CD4-positive, alpha-beta T cell (primary cell): ENCODE results near the gene ZGPAT. TPM values are rescaled to one million over a fixed set of nuclear protein-coding genes. Genes with fewer than 3 reads are reported as not detected.

ENCODE experiments used
- ATAC-seq: fragments of 200-7000 bp; cut with Tn5 transposase; one replicate; pipeline ENCODE4 v1.10.0; 2022; ENCODE audit warnings: mild to moderate bottlenecking; ENCODE audit not compliant: poor library complexity
- CTCF ChIA-PET: fragments of 350-600 bp; sonication (Branson Sonifier 250); formaldehyde crosslinking; loops from one replicate; lab custom pipeline; 2021; ENCODE audit warnings: antibody characterized with exemption, inconsistent platforms; lab: Charles Lee
- POLR2A ChIA-PET: fragments of 350-600 bp; sonication (Branson Sonifier 250); formaldehyde crosslinking; loops from one replicate; lab custom pipeline; 2021; ENCODE audit warnings: antibody characterized with exemption, inconsistent platforms; lab: Charles Lee
- DNase-seq, 14 experiments: peaks; one replicate each; pipeline ENCODE4 v3.0.0-alpha.2; 2013 to 2020; ENCODE audit warnings: mixed read lengths in 2 of 14
- H3K27ac ChIP-seq, 2 donors: one replicate each; pipeline versions ENCODE4 v1.5.1 to v1.7.0; 2013; ENCODE audit warnings: low read length in 2 of 2, low read depth in 1 of 2, mild to moderate bottlenecking in 1 of 2
- H3K27me3 ChIP-seq, 2 experiments: 1 replicate in 1 of 2; 2 replicates in 1 of 2; pipeline versions ENCODE4 v1.6.1 to v1.7.0; 2013; ENCODE audit warnings: low read length in 2 of 2, control low read depth in 1 of 2, mild to moderate bottlenecking in 1 of 2, moderate library complexity in 1 of 2; ENCODE audit not compliant: insufficient read depth in 2 of 2, control insufficient read depth in 1 of 2
- H3K36me3 ChIP-seq: one replicate; pipeline ENCODE4 v1.6.1; 2013; ENCODE audit warnings: low read length, control low read depth; ENCODE audit not compliant: insufficient read depth
- H3K4me1 ChIP-seq: one replicate; pipeline ENCODE4 v1.6.1; 2013; ENCODE audit warnings: low read length, control low read depth; ENCODE audit not compliant: insufficient read depth
- H3K4me3 ChIP-seq: one replicate; pipeline ENCODE4 v1.5.1; 2013; ENCODE audit warnings: mild to moderate bottlenecking, low read length, moderate library complexity
- H3K9me3 ChIP-seq, 2 experiments: 1 replicate in 1 of 2; 2 replicates in 1 of 2; pipeline versions ENCODE4 v1.6.1 to v1.7.0; 2013; ENCODE audit warnings: low read length in 2 of 2, mild to moderate bottlenecking in 2 of 2, control low read depth in 1 of 2, moderate library complexity in 1 of 2; ENCODE audit not compliant: control insufficient read depth in 1 of 2, insufficient read depth in 1 of 2
- H3K27ac Mint-ChIP-seq: one replicate; pipeline ENCODE4 v1.8.0; 2020; ENCODE audit warnings: mixed read lengths
- H3K27me3 Mint-ChIP-seq: one replicate; pipeline ENCODE4 v1.8.0; 2021; ENCODE audit warnings: mixed read lengths
- H3K36me3 Mint-ChIP-seq: one replicate; pipeline ENCODE4 v1.8.0; 2021; ENCODE audit warnings: low read depth, mixed read lengths
- H3K4me1 Mint-ChIP-seq: one replicate; pipeline ENCODE4 v1.8.0; 2021; ENCODE audit warnings: low read depth, mixed read lengths
- H3K4me3 Mint-ChIP-seq: one replicate; pipeline ENCODE4 v1.8.0; 2020; ENCODE audit warnings: mild to moderate bottlenecking, mixed read lengths
- H3K9me3 Mint-ChIP-seq: one replicate; pipeline ENCODE4 v1.8.0; 2020; ENCODE audit warnings: mixed read lengths
- CTCF ChIP-seq: fragments of 200-600 bp; IDR thresholded peaks from one replicate; pipeline ENCODE4 v1.8.0; 2022; ENCODE audit warnings: antibody characterized with exemption, mild to moderate bottlenecking
- intact Hi-C, 2 experiments: fragments of 100-400 bp; cut with DNase I in 1 of 2; cut with micrococcal nuclease in 1 of 2; formaldehyde crosslinking; loops; one replicate each; pipeline versions ENCODE4 v1.15.1 to v1.9.0; 2023 to 2025; cut with DNase I, micrococcal nuclease
- total RNA-seq, 174 experiments: library from RNA in 2 of 174; stranded (reverse) in 2 of 174; gene quantifications; one replicate each; pipeline ENCODE4 v1.2.3 and lab custom pipeline; 2021 to 2026

ZGPAT gene
- total RNA-seq, 2 experiments from 2014 or later, result 28.2 to 33.4 TPM

- Mint-ChIP-seq H3K9me3 (no peaks in the 10 kb centered on the region), H3K4me1 (peaks cover 26% of the 10 kb centered on the region), H3K36me3 (peaks cover 25% of the 10 kb centered on the region), H3K4me3 (peak overlapping the region; percentile 48), H3K27me3 (no peaks in the 10 kb centered on the region), H3K27ac (no peak overlapping the region)
- Histone ChIP-seq H3K9me3 (no peaks in the 10 kb centered on the region), H3K4me1 (peaks cover 21% of the 10 kb centered on the region), H3K27ac (no peak overlapping the region), H3K27me3 (no peaks in the 10 kb centered on the region), H3K36me3 (peaks cover 32% of the 10 kb centered on the region), H3K4me3 (no peak overlapping the region)
- POLR2A ChIA-PET, result no interaction called here
- CTCF ChIA-PET, result no interaction called here
- DNase-seq, result no peak
- intact Hi-C loops, result no loop called here
- no peak for ATAC-seq
- no peak for TF ChIP-seq CTCF
These were observed 45.7 kb upstream of the ZGPAT start for GRCh38 chr20:63661959-63662812.

GRCh38 chr20:63662813-63663189 is 45.0 kb upstream of the ZGPAT start:
- Mint-ChIP-seq H3K4me3 (no peak overlapping the region), H3K27me3 (no peaks in the 10 kb centered on the region), H3K9me3 (no peaks in the 10 kb centered on the region), H3K27ac (no peak overlapping the region), H3K36me3 (peaks cover 24% of the 10 kb centered on the region), H3K4me1 (peaks cover 26% of the 10 kb centered on the region)
- TF ChIP-seq CTCF, result no peak
- intact Hi-C loops, result no loop called here
- no peak for DNase-seq
- Histone ChIP-seq H3K27me3 (no peaks in the 10 kb centered on the region), H3K4me3 (no peak overlapping the region), H3K27ac (no peak overlapping the region), H3K4me1 (peaks cover 15% of the 10 kb centered on the region), H3K9me3 (no peaks in the 10 kb centered on the region), H3K36me3 (peaks cover 38% of the 10 kb centered on the region)
- ChIA-PET CTCF (no interaction called here), POLR2A (no interaction called here)
- ATAC-seq, result no peak

- H3K27me3 ChIP-seq, result no peaks in the 10 kb centered on the region
- H3K4me3 ChIP-seq, result no peak overlapping the region
- POLR2A ChIA-PET, result no interaction called here
- H3K4me3 Mint-ChIP-seq, result no peak overlapping the region
- no peak for TF ChIP-seq CTCF
- peaks cover 38% of the 10 kb centered on the region for H3K36me3 ChIP-seq
- H3K27me3 Mint-ChIP-seq, result no peaks in the 10 kb centered on the region
- peaks cover 19% of the 10 kb centered on the region for H3K4me1 Mint-ChIP-seq
- H3K4me1 ChIP-seq, result peaks cover 11% of the 10 kb centered on the region
- no peaks in the 10 kb centered on the region for H3K9me3 Mint-ChIP-seq
- no peaks in the 10 kb centered on the region for H3K9me3 ChIP-seq
- H3K27ac ChIP-seq, result no peak overlapping the region
- ATAC-seq, result no peak
- CTCF ChIA-PET, result no interaction called here
- intact Hi-C loops, result no loop called here
- H3K27ac Mint-ChIP-seq, result no peak overlapping the region
- DNase-seq, result no peak
- H3K36me3 Mint-ChIP-seq, result peaks cover 24% of the 10 kb centered on the region
These were observed 44.3 kb upstream of the ZGPAT start for GRCh38 chr20:63663332-63664066.
